ENCODE measurements around the gene SLC29A1. TPM values are rescaled to one million over a fixed set of nuclear protein-coding genes. Genes with fewer than 3 reads are reported as not detected.
A peak's percentile ranks its signal among the peaks of the same experiment; 100 is the strongest.

Gene SLC29A1
- total RNA-seq, 1 donor from 2014 or later: 55.0 TPM

- no peaks in the 10 kb centered on the region for H3K9me3 Mint-ChIP-seq
- peaks cover 14% of the 10 kb centered on the region for H3K27me3 Mint-ChIP-seq (ENCODE audit: low read depth)
- peak overlapping the region; percentile 16 for H3K4me3 Mint-ChIP-seq
- DNase-seq (ENCODE audit: low read depth, low spot score): no peak
- TF ChIP-seq, protein P1, sequence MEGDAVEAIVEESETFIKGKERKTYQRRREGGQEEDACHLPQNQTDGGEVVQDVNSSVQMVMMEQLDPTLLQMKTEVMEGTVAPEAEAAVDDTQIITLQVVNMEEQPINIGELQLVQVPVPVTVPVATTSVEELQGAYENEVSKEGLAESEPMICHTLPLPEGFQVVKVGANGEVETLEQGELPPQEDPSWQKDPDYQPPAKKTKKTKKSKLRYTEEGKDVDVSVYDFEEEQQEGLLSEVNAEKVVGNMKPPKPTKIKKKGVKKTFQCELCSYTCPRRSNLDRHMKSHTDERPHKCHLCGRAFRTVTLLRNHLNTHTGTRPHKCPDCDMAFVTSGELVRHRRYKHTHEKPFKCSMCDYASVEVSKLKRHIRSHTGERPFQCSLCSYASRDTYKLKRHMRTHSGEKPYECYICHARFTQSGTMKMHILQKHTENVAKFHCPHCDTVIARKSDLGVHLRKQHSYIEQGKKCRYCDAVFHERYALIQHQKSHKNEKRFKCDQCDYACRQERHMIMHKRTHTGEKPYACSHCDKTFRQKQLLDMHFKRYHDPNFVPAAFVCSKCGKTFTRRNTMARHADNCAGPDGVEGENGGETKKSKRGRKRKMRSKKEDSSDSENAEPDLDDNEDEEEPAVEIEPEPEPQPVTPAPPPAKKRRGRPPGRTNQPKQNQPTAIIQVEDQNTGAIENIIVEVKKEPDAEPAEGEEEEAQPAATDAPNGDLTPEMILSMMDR (conservative IDR thresholded peaks at IDR 0.05): no peak
- H3K36me3 Mint-ChIP-seq (ENCODE audit: low read depth): peaks cover 9% of the 10 kb centered on the region
- H3K27ac Mint-ChIP-seq (ENCODE audit: unreplicated experiment): no peak overlapping the region
- peaks cover 50% of the 10 kb centered on the region for H3K4me1 Mint-ChIP-seq
These were observed 37.3 kb downstream of the SLC29A1 start for GRCh38 chr6:44260451-44261297.

GRCh38 chr6:44261581-44261980, 38.2 kb downstream of the SLC29A1 start:
- Mint-ChIP-seq H3K9me3 (no peaks in the 10 kb centered on the region), H3K27ac (ENCODE audit: unreplicated experiment) (no peak overlapping the region), H3K4me1 (peaks cover 48% of the 10 kb centered on the region), H3K27me3 (ENCODE audit: low read depth) (peaks cover 7% of the 10 kb centered on the region), H3K36me3 (ENCODE audit: low read depth) (peaks cover 4% of the 10 kb centered on the region), H3K4me3 (peak overlapping the region; percentile 96)
- TF ChIP-seq, protein P1 (conservative IDR thresholded peaks at IDR 0.05): no peak
- no peak for DNase-seq (ENCODE audit: low read depth, low spot score)

DNA sequence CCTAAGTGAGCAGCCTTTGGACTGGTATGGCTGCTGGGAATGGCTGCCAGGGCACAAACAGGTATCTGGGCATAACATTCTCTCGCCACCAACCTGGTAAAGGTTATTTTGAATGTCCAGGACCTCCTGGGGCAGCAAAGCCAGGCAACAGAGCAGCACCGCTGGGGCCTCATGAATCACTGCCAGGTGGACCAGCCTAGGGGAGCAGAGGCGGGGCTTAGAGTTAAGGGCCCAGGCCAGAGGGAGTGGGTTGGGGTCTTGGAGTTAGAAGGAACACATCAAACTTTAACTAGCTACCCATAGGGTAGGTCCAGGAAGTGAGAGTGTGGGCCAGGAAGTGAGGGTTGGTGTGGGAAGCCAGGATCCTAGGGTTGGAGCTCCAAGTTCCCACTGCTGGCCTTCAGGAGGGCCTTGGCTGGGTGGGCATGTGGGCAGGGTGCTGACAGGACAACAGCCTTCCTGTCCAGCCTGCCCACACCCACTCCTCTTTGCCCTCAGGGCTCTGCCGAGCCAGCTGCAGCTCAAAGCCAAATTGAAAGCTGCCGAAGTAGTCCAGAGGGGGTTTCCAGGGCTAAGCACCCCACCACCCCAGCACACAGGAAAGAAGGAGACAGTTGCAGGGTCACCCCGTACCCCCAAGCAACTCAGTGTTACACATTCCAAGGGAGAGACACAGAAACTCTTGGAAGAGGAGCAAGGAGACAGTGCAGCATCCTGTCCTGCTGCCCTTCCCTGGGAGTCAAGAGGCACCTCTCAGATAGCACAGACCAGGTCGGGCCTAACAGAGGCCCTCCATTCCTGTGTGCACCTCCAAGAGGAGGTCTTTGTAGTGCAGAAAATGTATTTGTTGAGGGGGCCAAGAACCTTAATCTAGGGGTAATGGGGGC, 39.3 kb downstream of the SLC29A1 start:
- peaks cover 1% of the 10 kb centered on the region for H3K36me3 Mint-ChIP-seq (ENCODE audit: low read depth)
- peak overlapping the region; percentile 87 for H3K27ac Mint-ChIP-seq (ENCODE audit: unreplicated experiment)
- peaks cover 52% of the 10 kb centered on the region for H3K4me1 Mint-ChIP-seq
- TF ChIP-seq, protein P1 (conservative IDR thresholded peaks at IDR 0.05): no peak
- no peak for DNase-seq (ENCODE audit: low read depth, low spot score)
- peak overlapping the region; percentile 96 for H3K4me3 Mint-ChIP-seq
- peaks cover 4% of the 10 kb centered on the region for H3K27me3 Mint-ChIP-seq (ENCODE audit: low read depth)
- H3K9me3 Mint-ChIP-seq: no peaks in the 10 kb centered on the region

- Mint-ChIP-seq H3K36me3 (ENCODE audit: low read depth) (no peaks in the 10 kb centered on the region), H3K9me3 (no peaks in the 10 kb centered on the region), H3K4me3 (peak overlapping the region; percentile 96), H3K4me1 (peaks cover 52% of the 10 kb centered on the region), H3K27ac (ENCODE audit: unreplicated experiment) (peak overlapping the region; percentile 87), H3K27me3 (ENCODE audit: low read depth) (peaks cover 3% of the 10 kb centered on the region)
- TF ChIP-seq, protein P1 (conservative IDR thresholded peaks at IDR 0.05): no peak
- no peak for DNase-seq (ENCODE audit: low read depth, low spot score)
These were observed 40.1 kb downstream of the SLC29A1 start for GRCh38 chr6:44263354-44264100.
